GM12878 (cell line): ENCODE results near the gene LKAAEAR1. TPM values are rescaled to one million over a fixed set of nuclear protein-coding genes. Genes with fewer than 3 reads are reported as not detected.
"Not testable (repeated sequence)": the region's sequence is repeated elsewhere in the genome, so short reads cannot be mapped to it uniquely, and the experiment has no call there.

Experiments used
- ATAC-seq: fragments of 200-7000 bp; cut with Tn5 transposase; 3 replicates; pipeline ENCODE4 v1.9.1; 2020; ENCODE audit warnings: mild to moderate bottlenecking, moderate library complexity
- BruUV-seq: library from RNA; stranded (reverse); fragments of 400-500 nt; replicated peaks from 2 replicates; lab custom pipeline; 2021; lab: Mats Ljungman, UMichigan
- CTCF ChIA-PET: fragments of 300-600 bp; sonication (Branson Sonifier 250); formaldehyde crosslinking; extraction: SDS; loops from one replicate; lab custom pipeline; 2021; ENCODE audit warnings: inconsistent platforms; lab: Yijun Ruan, JAX
- POLR2A ChIA-PET: fragments of 350-600 bp; formaldehyde crosslinking; extraction: SDS; loops from one replicate; lab custom pipeline; 2021; ENCODE audit warnings: inconsistent platforms; lab: Charles Lee
- RAD21 ChIA-PET: fragments of 300-600 bp; sonication (Branson Sonifier 250); formaldehyde crosslinking; loops from one replicate; lab custom pipeline; 2023; ENCODE audit warnings: antibody characterized with exemption; ENCODE audit not compliant: unreplicated experiment; lab: Charles Lee
- SMC1A ChIA-PET: fragments of 300-600 bp; sonication (Branson Sonifier 250); formaldehyde crosslinking; loops from one replicate; lab custom pipeline; 2023; ENCODE audit not compliant: unreplicated experiment, uncharacterized antibody; lab: Charles Lee
- DNase-seq: peaks from one replicate; pipeline ENCODE4 v3.0.0-alpha.2; 2011; ENCODE audit warnings: low read depth, low spot score
- FAIRE-seq: peaks from 3 replicates; lab custom pipeline; 2011; peaks lifted over from hg19 to GRCh38; lab: Jason Lieb, UNC
- H2AFZ ChIP-seq: 2 replicates; pipeline ENCODE4 v1.6.0; 2011; ENCODE audit warnings: low read depth, low read length, control low read depth; ENCODE audit not compliant: control insufficient read depth
- H3K27ac ChIP-seq: 2 replicates; pipeline ENCODE4 v1.5.1; 2011; ENCODE audit warnings: control low read depth; ENCODE audit not compliant: control insufficient read depth, insufficient read depth
- H3K27me3 ChIP-seq, 2 experiments: replicated peaks in 1 of 2; 2 replicates each; pipeline versions ENCODE4 v1.6.0 to v1.6.1; 2011; ENCODE audit warnings: low read length in 1 of 2; ENCODE audit not compliant: control insufficient read depth in 2 of 2, insufficient read depth in 2 of 2
- H3K36me3 ChIP-seq, 2 experiments: 2 replicates each; pipeline ENCODE4 v1.5.1; 2011; ENCODE audit warnings: low read length in 1 of 2; ENCODE audit not compliant: control insufficient read depth in 2 of 2, insufficient read depth in 2 of 2
- H3K4me1 ChIP-seq: 2 replicates; pipeline ENCODE4 v1.6.1; 2011; ENCODE audit warnings: mild to moderate bottlenecking, low read length, moderate library complexity, mixed read lengths; ENCODE audit not compliant: control insufficient read depth, insufficient read depth
- H3K4me2 ChIP-seq: 2 replicates; pipeline ENCODE4 v1.6.0; 2011; ENCODE audit warnings: control low read depth; ENCODE audit not compliant: control insufficient read depth, insufficient read depth
- H3K4me3 ChIP-seq: fragments of 200-600 bp; sonication (generic); 2 replicates; pipeline ENCODE4 v1.5.1; 2016
- H3K79me2 ChIP-seq: 2 replicates; pipeline ENCODE4 v1.6.0; 2011; ENCODE audit warnings: low read length; ENCODE audit not compliant: control insufficient read depth, insufficient read depth
- H3K9ac ChIP-seq: 2 replicates; pipeline ENCODE4 v1.8.0; 2011; ENCODE audit warnings: low read length, control low read depth, mixed read lengths; ENCODE audit not compliant: control insufficient read depth, insufficient read depth
- H3K9me3 ChIP-seq: replicated peaks from 3 replicates; pipeline ENCODE4 v1.5.1; 2011; ENCODE audit warnings: mild to moderate bottlenecking, low read length; ENCODE audit not compliant: control insufficient read depth, insufficient read depth
- H4K20me1 ChIP-seq: 2 replicates; pipeline ENCODE4 v1.6.0; 2011; ENCODE audit not compliant: control insufficient read depth, insufficient read depth
- ASH2L ChIP-seq: fragments of 300-600, 200-600 bp; sonication (generic); IDR thresholded peaks from 2 replicates; pipeline ENCODE4 v1.6.1; 2017; ENCODE audit warnings: low read depth, mild to moderate bottlenecking, borderline replicate concordance
- BCLAF1 ChIP-seq: fragments of 450-650 bp; IDR thresholded peaks from 2 replicates; pipeline ENCODE4 v1.6.1; 2017; ENCODE audit warnings: antibody characterized with exemption, mild to moderate bottlenecking, moderate library complexity
- FOXM1 ChIP-seq: IDR thresholded peaks from 2 replicates; pipeline ENCODE4 v1.6.1; 2012; ENCODE audit warnings: low read depth, mild to moderate bottlenecking, inconsistent platforms, low read length, moderate library complexity
- NKRF ChIP-seq: fragments of 450-650 bp; conservative IDR thresholded peaks from 2 replicates; pipeline ENCODE4 v1.6.1; 2017; ENCODE audit warnings: mild to moderate bottlenecking, moderate library complexity
- NRF1 ChIP-seq: conservative IDR thresholded peaks from 2 replicates; pipeline ENCODE4 v1.6.1; 2011; ENCODE audit warnings: mild to moderate bottlenecking, low read depth, low read length, improper control_type of control experiment
- PML ChIP-seq: IDR thresholded peaks from 2 replicates; pipeline ENCODE4 v1.6.1; 2012; ENCODE audit warnings: low read length, inconsistent platforms
- SRF ChIP-seq, 2 experiments: IDR thresholded peaks; 2 replicates each; pipeline ENCODE4 v1.6.1; 2011; ENCODE audit warnings: low read depth in 2 of 2, low read length in 2 of 2, mild to moderate bottlenecking in 1 of 2, moderate library complexity in 1 of 2
- WGBS: methylation state at CpG from one replicate; pipeline ENCODE4 v1.1.6; 2016; ENCODE audit warnings: low lambda C conversion rate; ENCODE audit not compliant: insufficient replicate concordance, insufficient coverage; ENCODE audit errors: missing lambda C conversion rate; 5-methylcytosine and 5-hydroxymethylcytosine counted together
- in situ Hi-C: fragments of 300-500 bp; cut with MboI; formaldehyde crosslinking; loops from 9 replicates; pipeline ENCODE4 v1.14.3; 2018; ENCODE audit warnings: mixed read lengths
- intact Hi-C: fragments of 100-400 bp; cut with micrococcal nuclease; formaldehyde crosslinking; loops from one replicate; pipeline ENCODE4 v1.14.2; 2022; ENCODE audit not compliant: unreplicated experiment
- polyA plus RNA-seq, 11 experiments: library from polyadenylated mRNA; depleted of rRNA in 4 of 11; unstranded in 6 of 11; stranded (reverse) in 5 of 11; fragments of >200 nt; fragmentation: Nextera tagmentation in 4 of 11; fragmentation: Illumina TruSeq in 1 of 11; extraction: Ambion mirVana in 4 of 11; extraction: Trizol in 1 of 11; gene quantifications; 1 replicate in 1 of 11; 2 replicates in 10 of 11; pipeline versions ENCODE4 v1.2.1 to v1.2.3, GENCODE V29; 2011 to 2016; ENCODE audit warnings: inconsistent platforms in 2 of 11, missing spikeins in 2 of 11, low read depth in 1 of 11
- total RNA-seq, 4 experiments: library from RNA; depleted of rRNA in 3 of 4; stranded (reverse); fragments of >200 nt in 3 of 4; fragmentation: Illumina TruSeq in 1 of 4; extraction: Trizol in 1 of 4; gene quantifications; 2 replicates each; pipeline versions ENCODE4 v1.2.1 to v1.2.3, GENCODE V29; 2013 to 2021

Gene LKAAEAR1
- total and polyA plus RNA-seq, 10 of the 15 experiments (the other 5 are each of a cell fraction or from before 2014, with no cell fraction given): not detected

- H3K27ac ChIP-seq, DNase-seq, RAD21 ChIA-PET, intact Hi-C loops, FAIRE-seq, H3K9ac ChIP-seq, H3K4me1 ChIP-seq, H3K4me2 ChIP-seq, POLR2A ChIA-PET, in situ Hi-C loops, H3K9me3 ChIP-seq, BruUV-seq, H3K36me3 ChIP-seq, H4K20me1 ChIP-seq, H3K27me3 ChIP-seq, H3K4me3 ChIP-seq, ATAC-seq, H2AFZ ChIP-seq, H3K79me2 ChIP-seq: not testable (repeated sequence)
- ChIA-PET SMC1A (interaction anchor here (0.7 to 2.4 kb wide), 2 partner anchors 16 to 33 kb away, joined by 4 to 10 read pairs; no protein-coding TSS in a partner anchor), CTCF (interaction anchor here (1.4 kb wide), 1 partner anchor 14 kb away, joined by 5 read pairs; no protein-coding TSS in a partner anchor)
- 88% methylated on average over 10 of the region's 36 CpGs for WGBS
Measured at GRCh38 chr20:64087226-64087825, 3.1 kb upstream of the LKAAEAR1 start.

- DNase-seq: no peak
- no peak for FAIRE-seq
- ChIA-PET CTCF (interaction anchor here (1.4 to 1.7 kb wide), 2 partner anchors 15 to 34 kb away, joined by 5 to 12 read pairs; no protein-coding TSS in a partner anchor), SMC1A (interaction anchor here (0.7 to 2.4 kb wide), 2 partner anchors 16 to 34 kb away, joined by 4 to 10 read pairs; no protein-coding TSS in a partner anchor), POLR2A (no interaction called here), RAD21 (no interaction called here)
- Histone ChIP-seq H3K4me1 (peaks cover 7% of the 10 kb centered on the region), H3K79me2 (no peaks in the 10 kb centered on the region), H2AFZ (no peak overlapping the region), H3K27me3 (peaks cover 2 to 7% of the 10 kb centered on the region in 2 experiments; a peak in 2 of 4 replicates), H3K9me3 (peaks cover 7% of the 10 kb centered on the region; the same call in 1 of the 3 replicates), H3K4me3 (no peak overlapping the region), H4K20me1 (no peaks in the 10 kb centered on the region), H3K27ac (no peak overlapping the region), H3K36me3 (no peaks in the 10 kb centered on the region), H3K9ac (no peak overlapping the region), H3K4me2 (no peak overlapping the region)
- TF ChIP-seq PML (no peak), ASH2L (no peak), NKRF (no peak), SRF (IDR thresholded peaks at IDR 0.05; ENCODE audit: low read depth in 2 of 2, low read length in 2 of 2) (no peak), NRF1 (no peak), BCLAF1 (no peak), FOXM1 (no peak)
- no peak for ATAC-seq
- intact Hi-C loops (no loop called here), in situ Hi-C loops (no loop called here)
- no TSS peak for BruUV-seq
- WGBS: 56% methylated on average over 7 of the region's 11 CpGs
Measured at GRCh38 chr20:64086801-64087200, 2.6 kb upstream of the LKAAEAR1 start.
